Peyer's patch (tissue), 4 donors: ENCODE results near the gene HADH. TPM values are rescaled to one million over a fixed set of nuclear protein-coding genes. Genes with fewer than 3 reads are reported as not detected.
"Not testable (repeated sequence)": the region's sequence is repeated elsewhere in the genome, so short reads cannot be mapped to it uniquely, and the experiment has no call there.

ENCODE experiments used
- DNase-seq, 3 donors: peaks; one replicate each; pipeline ENCODE4 v3.0.0-alpha.2; 2017 to 2019
- H3K27ac ChIP-seq, 4 donors: fragments of 200-600 bp; sonication (generic); one replicate each; pipeline ENCODE4 v1.5.1; 2016 to 2019
- H3K27me3 ChIP-seq, 2 donors: fragments of 200-600 bp; sonication (generic); one replicate each; pipeline ENCODE4 v1.5.1; 2019
- H3K36me3 ChIP-seq, 3 donors: fragments of 200-600 bp; sonication (generic); one replicate each; pipeline ENCODE4 v1.5.1; 2016 to 2019
- H3K4me1 ChIP-seq, 4 donors: fragments of 200-600 bp; sonication (generic); one replicate each; pipeline ENCODE4 v1.5.1; 2016 to 2019
- H3K4me3 ChIP-seq, 4 donors: fragments of 200-600 bp; sonication (generic); 1 replicate in 3 of 4; 2 replicates in 1 of 4; pipeline ENCODE4 v1.5.1; 2016 to 2019; ENCODE audit warnings: mild to moderate bottlenecking in 1 of 4
- H3K9me3 ChIP-seq, 4 donors: fragments of 200-600 bp; sonication (generic); one replicate each; pipeline ENCODE4 v1.5.1; 2016 to 2019; ENCODE audit warnings: mild to moderate bottlenecking in 1 of 4
- POLR2A ChIP-seq, 2 donors: fragments of 450-650 bp; IDR thresholded peaks; one replicate each; pipeline ENCODE4 v1.5.1; 2017; ENCODE audit warnings: antibody characterized with exemption in 2 of 2, mild to moderate bottlenecking in 2 of 2, moderate library complexity in 2 of 2
- total RNA-seq, 4 donors: library from RNA; depleted of rRNA; stranded (reverse); fragments of >200 nt; gene quantifications; one replicate each; pipeline ENCODE4 v1.1.0, GENCODE V29; 2016
- TF ChIP-seq, protein P1 (sequence below), 6 experiments: fragments of 450-650 bp in 4 of 6; fragments of 200-600 bp in 2 of 6; sonication (generic) in 1 of 6; IDR thresholded peaks; one replicate each; pipeline ENCODE4 v1.5.1; 2017 to 2019; ENCODE audit warnings: antibody characterized with exemption in 6 of 6, mild to moderate bottlenecking in 3 of 6, moderate library complexity in 1 of 6

Gene HADH
- total RNA-seq, 4 donors from 2014 or later, result 110 to 173 (median 131) TPM

DNA sequence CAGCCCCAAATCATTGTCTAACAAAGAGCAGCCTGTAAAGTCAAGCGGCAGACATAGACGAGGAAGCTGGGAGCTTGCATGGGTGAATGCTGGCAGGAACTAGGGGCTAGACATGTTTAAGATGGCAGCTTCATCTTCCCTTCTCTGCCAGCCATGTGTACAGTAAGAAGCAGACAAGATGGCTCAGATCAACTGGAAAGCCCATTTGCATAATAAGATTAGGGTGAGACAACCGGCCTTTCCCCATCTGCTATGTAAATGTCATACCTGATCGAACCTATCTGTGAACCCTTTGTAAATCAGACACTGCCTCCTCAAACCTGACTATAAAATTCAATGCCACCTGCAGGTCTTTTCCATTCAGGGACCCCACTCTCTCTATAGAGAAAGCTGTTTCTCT lies 22.8 kb upstream of the HADH start:
- no peaks in the 10 kb centered on the region for H3K27me3 ChIP-seq
- H3K36me3 ChIP-seq, result no peaks in the 10 kb centered on the region
- TF ChIP-seq POLR2A (IDR thresholded peaks at IDR 0.05), result no peak
- TF ChIP-seq, protein P1, sequence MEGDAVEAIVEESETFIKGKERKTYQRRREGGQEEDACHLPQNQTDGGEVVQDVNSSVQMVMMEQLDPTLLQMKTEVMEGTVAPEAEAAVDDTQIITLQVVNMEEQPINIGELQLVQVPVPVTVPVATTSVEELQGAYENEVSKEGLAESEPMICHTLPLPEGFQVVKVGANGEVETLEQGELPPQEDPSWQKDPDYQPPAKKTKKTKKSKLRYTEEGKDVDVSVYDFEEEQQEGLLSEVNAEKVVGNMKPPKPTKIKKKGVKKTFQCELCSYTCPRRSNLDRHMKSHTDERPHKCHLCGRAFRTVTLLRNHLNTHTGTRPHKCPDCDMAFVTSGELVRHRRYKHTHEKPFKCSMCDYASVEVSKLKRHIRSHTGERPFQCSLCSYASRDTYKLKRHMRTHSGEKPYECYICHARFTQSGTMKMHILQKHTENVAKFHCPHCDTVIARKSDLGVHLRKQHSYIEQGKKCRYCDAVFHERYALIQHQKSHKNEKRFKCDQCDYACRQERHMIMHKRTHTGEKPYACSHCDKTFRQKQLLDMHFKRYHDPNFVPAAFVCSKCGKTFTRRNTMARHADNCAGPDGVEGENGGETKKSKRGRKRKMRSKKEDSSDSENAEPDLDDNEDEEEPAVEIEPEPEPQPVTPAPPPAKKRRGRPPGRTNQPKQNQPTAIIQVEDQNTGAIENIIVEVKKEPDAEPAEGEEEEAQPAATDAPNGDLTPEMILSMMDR (IDR thresholded peaks at IDR 0.05), result no peak
- H3K4me1 ChIP-seq, result no peaks in the 10 kb centered on the region
- no peak overlapping the region for H3K27ac ChIP-seq
- no peak for DNase-seq
- H3K4me3 ChIP-seq, result no peak overlapping the region
- no peaks in the 10 kb centered on the region for H3K9me3 ChIP-seq

DNA sequence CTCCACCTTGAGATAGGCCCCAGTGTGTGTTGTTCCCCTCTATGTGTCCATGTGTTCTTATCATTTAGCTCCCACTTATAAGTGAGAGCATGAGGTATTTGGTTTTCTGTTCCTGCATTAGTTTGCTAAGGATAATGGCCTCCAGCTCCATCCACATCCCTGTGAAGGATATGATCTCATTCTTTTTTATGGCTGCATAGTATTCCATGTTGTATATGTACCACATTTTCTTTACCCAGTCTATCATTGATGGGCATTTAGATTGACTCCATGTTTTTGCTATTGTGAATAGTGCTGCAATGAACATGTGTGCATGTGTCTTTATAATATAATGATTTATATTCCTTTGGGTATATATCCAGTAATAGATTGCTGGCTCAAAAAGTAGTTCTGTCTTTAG lies 22.2 kb upstream of the HADH start:
- not testable (repeated sequence) for DNase-seq, H3K9me3 ChIP-seq, H3K4me3 ChIP-seq, H3K27ac ChIP-seq, H3K4me1 ChIP-seq, H3K27me3 ChIP-seq, H3K36me3 ChIP-seq

DNA sequence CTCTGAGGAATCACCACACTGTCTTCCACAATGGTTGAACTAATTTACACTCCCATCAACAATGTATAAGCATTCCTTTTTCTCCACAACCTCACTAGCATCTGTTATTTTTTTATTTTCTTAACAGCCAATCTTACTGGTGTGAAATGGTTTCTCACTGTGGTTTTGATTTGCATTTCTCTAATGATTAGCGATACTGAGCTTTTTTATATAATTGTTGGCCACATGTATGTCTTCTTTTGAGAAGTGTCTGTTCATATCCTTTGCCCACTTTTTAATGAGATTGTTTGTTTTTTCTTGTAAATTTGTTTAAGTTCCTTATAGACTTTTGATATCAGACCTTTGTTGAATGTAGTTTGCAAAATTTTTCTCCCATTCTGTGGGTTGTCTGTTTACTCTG lies 21.8 kb upstream of the HADH start:
- not testable (repeated sequence) for H3K9me3 ChIP-seq, H3K27ac ChIP-seq, H3K4me3 ChIP-seq, H3K36me3 ChIP-seq, DNase-seq, H3K27me3 ChIP-seq, H3K4me1 ChIP-seq

DNA sequence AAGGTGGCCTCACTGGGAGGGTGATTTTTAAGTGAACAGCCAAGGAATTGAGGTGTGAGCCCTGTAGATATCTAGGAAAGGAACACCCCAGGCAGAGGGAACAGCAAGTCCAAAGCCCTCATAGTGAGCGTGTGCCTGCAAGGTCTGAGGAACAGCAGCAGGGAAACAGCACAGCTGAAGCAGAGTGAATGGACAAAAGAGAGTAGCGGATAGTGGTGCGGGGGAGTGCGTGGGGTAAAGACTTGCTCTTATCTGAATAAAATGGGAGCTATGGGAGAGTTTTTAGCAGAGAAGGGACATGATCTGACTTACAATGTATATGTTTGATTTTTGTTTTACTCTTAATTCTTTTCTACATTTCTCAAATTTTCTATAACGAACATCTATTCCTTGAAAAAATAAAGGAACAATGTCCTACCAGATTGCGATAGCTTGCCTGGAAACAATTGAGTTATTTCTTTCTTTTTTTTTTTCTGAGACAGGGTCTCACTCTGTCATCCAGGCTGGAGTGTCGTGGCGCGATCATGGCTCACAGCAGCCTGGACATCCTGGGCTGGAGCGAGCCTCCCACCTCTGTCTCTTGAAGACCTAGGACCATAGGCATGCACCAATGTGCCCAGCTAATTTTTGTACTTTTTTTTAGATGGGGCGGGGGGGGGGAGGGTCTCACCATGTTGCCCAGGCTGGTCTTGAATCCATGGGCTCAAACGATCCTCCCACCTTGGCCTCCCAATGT lies 19.5 kb upstream of the HADH start:
- Histone ChIP-seq H3K4me3 (no peak overlapping the region), H3K27ac (no peak overlapping the region), H3K9me3 (no peaks in the 10 kb centered on the region), H3K4me1 (peaks cover 0 to 3% (median 0%) of the 10 kb centered on the region in 4 donors), H3K27me3 (no peaks in the 10 kb centered on the region), H3K36me3 (no peaks in the 10 kb centered on the region)
- TF ChIP-seq POLR2A (IDR thresholded peaks at IDR 0.05), result no peak
- TF ChIP-seq, protein P1 (IDR thresholded peaks at IDR 0.05), result no peak
- DNase-seq, result no peak

DNA sequence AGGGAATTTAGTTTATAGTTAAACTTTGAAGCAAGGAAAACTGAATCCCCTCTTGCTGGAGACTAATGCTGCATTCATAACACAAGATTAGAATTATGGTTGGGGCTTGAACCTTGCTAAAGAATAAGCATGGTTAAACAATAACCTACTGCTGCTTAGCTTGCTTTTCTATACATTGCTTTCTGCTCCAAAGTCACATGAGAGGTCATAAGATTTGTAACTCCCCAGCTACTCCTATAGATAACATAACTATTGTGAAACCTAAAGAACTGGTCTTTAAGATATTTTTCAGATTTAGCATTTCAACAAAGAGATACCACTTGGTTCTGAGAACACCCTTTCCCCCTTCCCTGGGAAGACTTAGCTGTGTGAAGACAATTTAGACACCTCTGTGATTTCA lies 17.1 kb upstream of the HADH start:
- no peaks in the 10 kb centered on the region for H3K9me3 ChIP-seq
- H3K27me3 ChIP-seq, result no peaks in the 10 kb centered on the region
- no peak for TF ChIP-seq POLR2A (IDR thresholded peaks at IDR 0.05)
- TF ChIP-seq, protein P1 (IDR thresholded peaks at IDR 0.05), result no peak
- no peak overlapping the region for H3K27ac ChIP-seq
- no peak for DNase-seq
- H3K4me1 ChIP-seq, result peaks cover 0 to 3% (median 0%) of the 10 kb centered on the region in 4 donors
- no peaks in the 10 kb centered on the region for H3K36me3 ChIP-seq
- H3K4me3 ChIP-seq, result no peak overlapping the region

DNA sequence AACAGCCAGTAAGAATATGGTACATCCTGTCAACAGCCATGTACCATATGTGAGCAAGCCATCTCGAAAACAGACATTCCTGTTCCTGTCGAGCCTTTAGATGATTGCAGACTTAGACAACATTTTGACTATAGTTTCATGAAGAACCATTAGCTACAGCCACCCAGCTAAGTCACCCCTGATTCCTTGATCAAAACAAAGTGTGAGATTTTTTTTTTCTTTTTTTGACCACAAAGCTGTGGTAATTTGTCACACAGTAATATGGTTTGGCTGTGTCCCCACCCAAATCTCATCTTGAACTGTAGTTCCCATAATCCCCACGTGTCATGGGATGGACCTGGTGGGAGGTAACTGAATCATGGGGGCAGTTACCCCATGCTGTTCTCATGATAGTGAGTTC lies 15.2 kb upstream of the HADH start:
- TF ChIP-seq POLR2A (IDR thresholded peaks at IDR 0.05), result no peak
- TF ChIP-seq, protein P1 (IDR thresholded peaks at IDR 0.05), result no peak
- DNase-seq, result no peak
- no peak overlapping the region for H3K27ac ChIP-seq
- H3K9me3 ChIP-seq, result no peaks in the 10 kb centered on the region
- H3K27me3 ChIP-seq, result no peaks in the 10 kb centered on the region
- H3K4me3 ChIP-seq, result no peak overlapping the region
- H3K36me3 ChIP-seq, result no peaks in the 10 kb centered on the region
- H3K4me1 ChIP-seq, result peaks cover 0 to 3% (median 0%) of the 10 kb centered on the region in 4 donors

DNA sequence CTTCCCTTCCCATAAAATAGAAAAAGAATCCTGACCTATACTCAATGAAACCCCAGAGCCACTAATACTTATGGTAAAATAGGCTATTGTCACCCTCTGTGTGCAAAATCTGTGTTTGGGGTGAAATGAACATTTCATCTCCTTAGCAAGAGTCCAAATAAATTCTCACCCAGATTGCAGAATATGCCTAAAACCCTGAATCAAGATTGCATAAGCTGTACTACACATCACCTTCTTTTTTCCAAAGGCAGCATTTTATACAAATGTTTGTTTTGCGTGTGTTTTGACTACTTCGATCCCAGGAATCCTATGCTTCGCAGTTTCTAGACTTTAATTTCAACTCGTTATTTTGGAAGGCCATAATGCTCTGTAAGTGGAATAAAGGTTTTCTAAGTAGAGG lies 12.2 kb upstream of the HADH start:
- no peak for DNase-seq
- Histone ChIP-seq H3K4me3 (no peak overlapping the region), H3K4me1 (peaks cover 0 to 3% (median 0%) of the 10 kb centered on the region in 4 donors), H3K27ac (no peak overlapping the region), H3K27me3 (no peaks in the 10 kb centered on the region), H3K36me3 (no peaks in the 10 kb centered on the region), H3K9me3 (no peaks in the 10 kb centered on the region)
- TF ChIP-seq, protein P1 (IDR thresholded peaks at IDR 0.05), result no peak
